NCI-H526 (cell line): ENCODE data around the gene CDC23.

Experiments
- DNase-seq, 2 experiments: peaks; one replicate each; lab custom pipeline; 2025; lab: John Stamatoyannopoulos, UW

The CDC23 gene

DNA sequence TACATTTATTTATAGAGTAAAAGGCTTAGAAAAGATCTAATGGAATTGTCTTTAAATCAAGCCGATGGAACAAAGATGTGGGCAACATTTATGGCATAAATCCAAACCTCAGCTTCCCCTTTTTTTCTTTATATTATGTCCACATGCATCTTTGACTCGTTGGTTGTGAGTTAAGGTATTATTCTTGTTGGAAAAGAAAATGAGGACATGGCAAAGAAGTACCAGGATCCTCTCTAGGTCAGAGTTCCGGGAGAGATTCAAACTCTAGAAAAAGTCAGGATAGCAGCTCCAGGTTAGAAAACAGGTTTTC lies 73.4 kb downstream of the CDC23 start:
- DNase-seq = no peak

DNA sequence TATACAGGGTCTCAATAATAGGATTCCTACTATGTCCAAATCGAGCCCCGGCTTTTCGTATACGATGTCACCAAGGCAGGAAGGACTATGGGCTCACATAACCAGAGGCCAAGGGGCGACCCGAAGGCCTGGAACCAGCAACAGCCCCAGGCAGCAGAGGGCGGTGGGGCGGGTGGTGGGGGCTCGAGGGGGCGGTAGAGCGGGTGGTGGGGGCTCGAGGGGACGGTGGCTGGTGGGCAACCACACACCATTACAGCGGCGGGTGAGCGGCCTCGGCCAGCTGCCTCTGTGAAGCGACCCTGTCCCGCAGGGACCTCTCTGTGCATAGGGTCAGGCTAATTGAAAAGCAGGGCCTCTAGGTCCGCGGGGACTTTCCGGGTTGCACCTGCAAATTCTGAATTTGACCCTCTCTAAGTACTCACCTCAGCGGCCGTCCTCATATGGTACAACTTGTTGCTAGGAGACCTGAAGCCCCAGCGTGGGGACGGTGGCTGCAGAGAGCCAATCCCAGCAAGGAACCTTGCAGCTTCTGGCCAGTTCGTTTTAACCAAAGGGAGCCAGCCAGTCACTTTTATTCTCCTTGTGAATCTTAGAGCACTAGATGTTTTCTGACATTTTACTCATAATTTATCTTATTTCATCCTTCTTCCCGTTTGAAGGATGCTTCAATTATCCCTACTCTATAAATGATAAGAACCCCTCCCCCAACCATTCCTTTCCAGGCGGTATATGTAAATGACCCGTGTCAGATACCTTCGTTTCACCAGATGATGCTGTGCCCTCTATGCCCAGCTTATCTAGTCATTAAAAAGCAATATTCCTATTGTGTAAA lies 74.0 kb downstream of the CDC23 start, which contains the start of gene NME5:
Gene NME5 (minus strand): TSS at position 480 of the 832 bp plus-strand sequence. CDS start 648 bp downstream, outside the sequence.
- peak; percentile 57 to 79 for DNase-seq
